Activated B cell treated with CpG ODN at 0.5 μM for 24 hours (primary cell): ENCODE results near the gene DDX25. TPM values are rescaled to one million over a fixed set of nuclear protein-coding genes. Genes with fewer than 3 reads are reported as not detected.

Experiments
- ATAC-seq: fragments of 200-7000 bp; cut with Tn5 transposase; one replicate; pipeline ENCODE4 v1.10.0; 2021; ENCODE audit warnings: low read depth, mild to moderate bottlenecking, moderate library complexity
- CTCF ChIA-PET: fragments of 350-600 bp; sonication (Branson Sonifier 250); formaldehyde crosslinking; loops from one replicate; lab custom pipeline; 2021; ENCODE audit warnings: antibody characterized with exemption; lab: Charles Lee
- POLR2A ChIA-PET: fragments of 350-600 bp; sonication (Branson Sonifier 250); formaldehyde crosslinking; loops from one replicate; lab custom pipeline; 2021; ENCODE audit warnings: antibody characterized with exemption; lab: Charles Lee
- DNase-seq: peaks from one replicate; pipeline ENCODE4 v3.0.0; 2022
- H3K27ac Mint-ChIP-seq: one replicate; pipeline ENCODE4 v1.8.0; 2020; ENCODE audit warnings: mixed read lengths
- H3K27me3 Mint-ChIP-seq: one replicate; pipeline ENCODE4 v1.8.0; 2021; ENCODE audit warnings: mixed read lengths
- H3K36me3 Mint-ChIP-seq: one replicate; pipeline ENCODE4 v1.8.0; 2021; ENCODE audit warnings: low read depth, mixed read lengths
- H3K4me1 Mint-ChIP-seq: one replicate; pipeline ENCODE4 v1.8.0; 2021; ENCODE audit warnings: mixed read lengths
- H3K4me3 Mint-ChIP-seq: one replicate; pipeline ENCODE4 v1.8.0; 2020; ENCODE audit warnings: mild to moderate bottlenecking, mixed read lengths
- H3K9me3 Mint-ChIP-seq: one replicate; pipeline ENCODE4 v1.8.0; 2020; ENCODE audit warnings: mixed read lengths
- CTCF ChIP-seq: fragments of 200-600 bp; IDR thresholded peaks from one replicate; pipeline ENCODE4 v1.8.0; 2022; ENCODE audit warnings: antibody characterized with exemption, mild to moderate bottlenecking
- intact Hi-C: fragments of 100-400 bp; cut with micrococcal nuclease; formaldehyde crosslinking; loops from one replicate; pipeline ENCODE4 v1.15.1; 2024
- total RNA-seq: library from RNA; stranded (reverse); gene quantifications from 2 replicates; pipeline ENCODE4 v1.2.3, GENCODE V29; 2022

The DDX25 gene
- total RNA-seq, 1 donor from 2014 or later, result not detected

GRCh38 chr11:125950696-125951651 lies 46.7 kb downstream of the DDX25 start:
- Mint-ChIP-seq H3K4me1 (no peaks in the 10 kb centered on the region), H3K36me3 (no peaks in the 10 kb centered on the region), H3K4me3 (no peak overlapping the region), H3K27me3 (peaks cover 7% of the 10 kb centered on the region), H3K9me3 (no peaks in the 10 kb centered on the region), H3K27ac (no peak overlapping the region)
- CTCF ChIA-PET, result no interaction called here
- DNase-seq, result no peak
- intact Hi-C loops, result no loop called here
- POLR2A ChIA-PET, result no interaction called here
- ATAC-seq, result no peak
- TF ChIP-seq CTCF, result no peak

GRCh38 chr11:125951731-125952130 lies 47.4 kb downstream of the DDX25 start:
- intact Hi-C loops, result no loop called here
- POLR2A ChIA-PET, result no interaction called here
- no peak for ATAC-seq
- CTCF ChIA-PET, result no interaction called here
- no peak overlapping the region for H3K27ac Mint-ChIP-seq
- no peaks in the 10 kb centered on the region for H3K36me3 Mint-ChIP-seq
- H3K4me1 Mint-ChIP-seq, result no peaks in the 10 kb centered on the region
- H3K4me3 Mint-ChIP-seq, result no peak overlapping the region
- peaks cover 7% of the 10 kb centered on the region for H3K27me3 Mint-ChIP-seq
- no peak for TF ChIP-seq CTCF
- no peak for DNase-seq
- H3K9me3 Mint-ChIP-seq, result no peaks in the 10 kb centered on the region

GRCh38 chr11:125952559-125952958 lies 48.3 kb downstream of the DDX25 start:
- no peak overlapping the region for H3K4me3 Mint-ChIP-seq
- CTCF ChIA-PET, result no interaction called here
- no peak for TF ChIP-seq CTCF
- no peak for DNase-seq
- no peak for ATAC-seq
- H3K4me1 Mint-ChIP-seq, result no peaks in the 10 kb centered on the region
- H3K27me3 Mint-ChIP-seq, result peaks cover 4% of the 10 kb centered on the region
- H3K9me3 Mint-ChIP-seq, result no peaks in the 10 kb centered on the region
- POLR2A ChIA-PET, result no interaction called here
- intact Hi-C loops, result no loop called here
- H3K36me3 Mint-ChIP-seq, result no peaks in the 10 kb centered on the region
- no peak overlapping the region for H3K27ac Mint-ChIP-seq

- DNase-seq (no peak), ATAC-seq (no peak)
- Mint-ChIP-seq H3K4me1 (no peaks in the 10 kb centered on the region), H3K27me3 (peaks cover 4% of the 10 kb centered on the region), H3K36me3 (no peaks in the 10 kb centered on the region), H3K9me3 (no peaks in the 10 kb centered on the region), H3K27ac (no peak overlapping the region), H3K4me3 (no peak overlapping the region)
- ChIA-PET CTCF (no interaction called here), POLR2A (no interaction called here)
- no peak for TF ChIP-seq CTCF
- intact Hi-C loops, result no loop called here
Observed at GRCh38 chr11:125952973-125953372, 48.7 kb downstream of the DDX25 start.

GRCh38 chr11:125953401-125953935 lies 49.2 kb downstream of the DDX25 start:
- Mint-ChIP-seq H3K27me3 (peaks cover 4% of the 10 kb centered on the region), H3K36me3 (no peaks in the 10 kb centered on the region), H3K9me3 (no peaks in the 10 kb centered on the region), H3K4me1 (no peaks in the 10 kb centered on the region), H3K4me3 (no peak overlapping the region), H3K27ac (no peak overlapping the region)
- ATAC-seq (no peak), DNase-seq (no peak)
- intact Hi-C loops, result no loop called here
- TF ChIP-seq CTCF, result no peak
- ChIA-PET POLR2A (no interaction called here), CTCF (no interaction called here)
